Aorta (tissue), 5 donors: Measurements from ENCODE around the gene PDE10A. TPM values are rescaled to one million over a fixed set of nuclear protein-coding genes. Genes with fewer than 3 reads are reported as not detected.

ENCODE experiments used
- ATAC-seq: fragments of 200-7000 bp; cut with Tn5 transposase; one replicate; pipeline ENCODE4 v1.9.1; 2022; ENCODE audit warnings: moderate library complexity; ENCODE audit not compliant: low FRiP score
- DNase-seq, 2 donors: peaks; one replicate each; pipeline ENCODE4 v3.0.0-alpha.2; 2020
- H3K27ac ChIP-seq, 2 donors: one replicate each; pipeline ENCODE4 v1.5.1; 2013; ENCODE audit warnings: low read length in 2 of 2, mild to moderate bottlenecking in 2 of 2, moderate library complexity in 2 of 2, control low read depth in 1 of 2, inconsistent platforms in 1 of 2, low read depth in 1 of 2
- H3K27me3 ChIP-seq, 2 donors: one replicate each; pipeline ENCODE4 v1.6.1; 2013; ENCODE audit warnings: control low read depth in 1 of 2, low read length in 1 of 2, mild to moderate bottlenecking in 1 of 2, moderate library complexity in 1 of 2; ENCODE audit not compliant: insufficient read depth in 2 of 2, control insufficient read depth in 1 of 2
- H3K36me3 ChIP-seq, 2 donors: one replicate each; pipeline ENCODE4 v1.6.1; 2013; ENCODE audit warnings: control low read depth in 1 of 2, low read length in 1 of 2, mild to moderate bottlenecking in 1 of 2; ENCODE audit not compliant: insufficient read depth in 2 of 2, control insufficient read depth in 1 of 2
- H3K4me1 ChIP-seq, 2 donors: one replicate each; pipeline ENCODE4 v1.6.1; 2013; ENCODE audit warnings: low read length in 2 of 2, control low read depth in 1 of 2, mild to moderate bottlenecking in 1 of 2, moderate library complexity in 1 of 2; ENCODE audit not compliant: insufficient read depth in 2 of 2, control insufficient read depth in 1 of 2
- H3K4me3 ChIP-seq, 2 donors: one replicate each; pipeline ENCODE4 v1.5.1; 2013; ENCODE audit warnings: low read length in 2 of 2, control low read depth in 1 of 2, mild to moderate bottlenecking in 1 of 2
- H3K9me3 ChIP-seq: one replicate; pipeline ENCODE4 v1.6.1; 2013; ENCODE audit warnings: mild to moderate bottlenecking, low read length; ENCODE audit not compliant: control insufficient read depth
- WGBS, 2 donors: extraction: QIAGEN DNeasy Blood & Tissue Kit; methylation state at CpG; one replicate each; pipeline ENCODE4 v1.1.7; 2013; 5-methylcytosine and 5-hydroxymethylcytosine counted together
- intact Hi-C, 2 donors: fragments of 100-400 bp; cut with DNase I; formaldehyde crosslinking; loops; one replicate each; pipeline versions ENCODE4 v1.14.2 to v1.15.0; 2022
- polyA plus RNA-seq, 2 donors: library from polyadenylated mRNA; stranded (reverse); fragments of 200-250 nt; gene quantifications; one replicate each; pipeline ENCODE4 v1.2.3, GENCODE V29; 2013
- total RNA-seq, 2 donors: library from RNA; stranded (reverse); fragmentation: NEBNext Ultra II Directional; extraction: Animal tissue kit (Norgen Biotek cat#: 25700); gene quantifications; one replicate each; pipeline ENCODE4 v1.2.1, GENCODE V29; 2021
- donor health status: healthy with polysubstance abuse.
- donor health status: Bipolar disorder and iron deficiency.
- donor health status: DM: no; HTN: no; CAD: no.
- donor health status: DM: no; HTN: no; CAD: no.
- donor health status: DM: yes; HTN: yes; CAD: no.

Gene PDE10A
- total and polyA plus RNA-seq, 4 donors: 0.75 to 17.1 (median 6.2) TPM

DNA sequence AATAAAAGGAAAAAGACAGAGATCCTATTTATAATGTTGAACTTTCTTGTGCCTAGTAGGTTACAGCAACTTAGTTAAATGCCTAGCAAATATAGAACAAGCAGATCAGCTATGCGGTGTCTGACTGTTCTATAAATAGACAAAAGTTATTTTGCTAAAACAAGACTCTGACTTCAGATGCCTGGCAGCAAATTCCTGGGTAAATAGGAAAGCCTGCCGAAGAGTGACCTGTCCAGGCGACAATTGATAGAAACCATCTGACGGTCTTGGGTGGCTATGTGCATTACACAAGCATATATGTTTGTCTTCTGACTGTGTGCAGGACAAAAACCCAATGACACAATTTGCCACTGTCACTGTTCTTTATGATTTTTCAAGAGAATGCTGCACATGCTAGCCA lies 38.0 kb upstream of the PDE10A start:
- intact Hi-C loops: loop anchor here in 1 of 2 donors (5.0 kb wide), 1 partner anchor 39 kb away; the partner anchor contains the start of gene PDE10A
- H3K9me3 ChIP-seq: no peaks in the 10 kb centered on the region
- H3K4me1 ChIP-seq: peaks cover 3 to 5% of the 10 kb centered on the region in 2 donors
- H3K36me3 ChIP-seq: no peaks in the 10 kb centered on the region
- no peak overlapping the region for H3K27ac ChIP-seq
- 5 to 9% methylated on average over 4 of the region's 4 CpGs for WGBS, 2 donors
- DNase-seq: no peak
- no peak overlapping the region for H3K4me3 ChIP-seq
- ATAC-seq: peak; percentile 8
- H3K27me3 ChIP-seq: no peaks in the 10 kb centered on the region

DNA sequence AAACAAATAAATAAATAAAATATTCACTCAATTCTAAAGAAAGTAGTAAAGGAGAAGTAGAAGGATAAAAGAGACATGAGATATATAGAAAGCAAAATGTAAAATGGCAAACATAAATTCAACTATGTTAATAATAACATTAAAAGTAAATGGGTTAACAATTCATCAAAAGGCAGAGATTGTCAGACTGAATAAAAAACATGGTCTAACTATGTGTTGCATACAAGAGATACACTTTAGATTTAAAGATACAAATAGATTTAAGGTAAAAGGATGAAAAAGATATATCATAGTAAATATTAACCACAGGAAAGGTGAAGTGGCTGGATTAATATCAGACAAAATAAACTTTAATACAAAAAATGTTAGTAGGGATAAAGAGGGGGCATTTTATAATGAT lies 35.8 kb upstream of the PDE10A start:
- ATAC-seq: no peak
- H3K27ac ChIP-seq: no peak overlapping the region
- no peak overlapping the region for H3K4me3 ChIP-seq
- no peaks in the 10 kb centered on the region for H3K9me3 ChIP-seq
- intact Hi-C loops: no loop called here
- DNase-seq: no peak
- H3K4me1 ChIP-seq: peaks cover 3 to 5% of the 10 kb centered on the region in 2 donors
- no peaks in the 10 kb centered on the region for H3K36me3 ChIP-seq
- no peaks in the 10 kb centered on the region for H3K27me3 ChIP-seq

DNA sequence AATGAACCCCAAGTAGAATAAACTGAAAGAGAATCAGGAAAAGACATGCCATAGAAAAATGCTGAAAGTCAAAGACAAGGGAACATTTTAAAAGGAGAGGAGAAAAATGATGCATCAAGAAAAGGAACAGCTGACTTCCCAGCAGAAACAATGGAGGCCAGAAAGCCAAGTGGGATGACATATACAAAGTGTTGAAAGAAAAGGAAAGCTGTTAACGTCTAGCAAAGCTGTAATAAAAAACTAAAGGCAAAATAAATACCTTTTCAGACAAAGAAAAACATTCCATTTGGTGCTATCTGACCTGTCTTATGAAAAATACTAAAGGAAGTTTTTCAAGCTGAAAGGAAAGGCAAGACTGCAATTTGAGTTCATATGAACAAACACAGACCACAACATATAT lies 34.1 kb upstream of the PDE10A start:
- intact Hi-C loops: no loop called here
- ATAC-seq (no peak), DNase-seq (no peak)
- 4 to 13% methylated on average over 1 of the region's 1 CpG for whole genome bisulfite sequencing, 2 donors
- Histone ChIP-seq H3K4me3 (no peak overlapping the region), H3K27ac (no peak overlapping the region), H3K27me3 (no peaks in the 10 kb centered on the region), H3K4me1 (peaks cover 3 to 5% of the 10 kb centered on the region in 2 donors), H3K9me3 (no peaks in the 10 kb centered on the region), H3K36me3 (no peaks in the 10 kb centered on the region)

DNA sequence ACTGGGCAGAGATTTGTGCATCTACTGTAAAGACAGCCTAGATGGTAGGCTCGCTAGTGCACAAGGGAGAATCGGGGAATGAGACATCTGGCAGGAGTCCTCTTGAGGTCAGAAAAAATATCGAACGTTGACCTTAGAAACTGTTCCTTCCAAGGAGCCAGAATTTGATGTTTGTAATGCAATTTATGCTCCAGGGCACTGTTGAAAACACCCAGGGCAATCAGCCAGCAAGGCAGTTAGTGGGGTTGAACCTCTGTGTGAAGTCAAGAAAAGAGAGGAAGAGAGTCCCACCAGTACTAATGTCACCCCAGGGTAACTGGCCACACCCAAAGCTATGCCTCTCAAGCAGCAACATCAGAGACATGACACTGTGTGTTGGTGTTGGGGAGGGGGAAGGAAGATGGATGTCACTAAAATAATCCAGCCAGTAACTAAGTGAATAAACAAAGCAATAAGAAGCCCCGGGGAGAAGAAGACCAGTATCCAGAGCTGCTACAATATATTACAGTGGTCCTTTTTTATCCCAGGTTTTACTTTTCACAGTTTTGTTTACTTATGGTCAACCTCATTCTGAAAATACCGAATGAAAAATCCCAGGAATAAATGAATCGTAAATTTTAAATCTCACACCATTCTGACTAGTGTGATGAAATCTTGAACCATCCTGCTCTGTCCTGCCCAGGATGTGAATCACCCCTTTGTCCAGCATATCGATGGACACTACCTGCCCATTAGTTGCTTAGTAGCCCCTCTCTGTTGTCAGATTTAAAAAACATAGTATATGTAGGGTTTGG lies 32.9 kb upstream of the PDE10A start:
- no peak overlapping the region for H3K4me3 ChIP-seq
- WGBS, 2 donors: 55 to 56% methylated on average over 8 of the region's 8 CpGs
- H3K27me3 ChIP-seq: no peaks in the 10 kb centered on the region
- no peak for ATAC-seq
- H3K27ac ChIP-seq: no peak overlapping the region
- H3K4me1 ChIP-seq: no peaks in the 10 kb centered on the region
- no peak for DNase-seq
- no peaks in the 10 kb centered on the region for H3K36me3 ChIP-seq
- no peaks in the 10 kb centered on the region for H3K9me3 ChIP-seq
- intact Hi-C loops: no loop called here

DNA sequence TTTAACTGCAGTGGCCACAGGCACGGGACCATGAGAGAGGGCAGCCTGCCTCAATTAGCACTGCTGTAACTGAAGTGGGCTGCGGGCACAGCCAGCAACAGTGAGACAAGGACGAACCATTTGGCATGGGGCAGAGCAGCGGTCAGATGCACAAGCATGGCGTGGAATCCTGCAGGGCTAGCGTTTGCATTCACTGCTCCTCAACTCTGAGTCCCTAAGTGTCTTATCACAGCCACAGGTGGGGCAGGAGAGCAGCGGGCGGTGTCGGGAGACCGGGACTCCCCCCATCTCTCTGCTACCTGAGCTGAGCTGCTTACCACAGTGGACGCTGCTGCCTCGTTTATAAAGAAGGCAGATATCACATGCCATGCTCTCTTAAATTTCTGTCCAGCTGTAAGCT lies 31.3 kb upstream of the PDE10A start:
- Histone ChIP-seq H3K27ac (no peak overlapping the region), H3K27me3 (no peaks in the 10 kb centered on the region), H3K9me3 (no peaks in the 10 kb centered on the region), H3K4me3 (no peak overlapping the region), H3K36me3 (no peaks in the 10 kb centered on the region), H3K4me1 (no peaks in the 10 kb centered on the region)
- intact Hi-C loops: no loop called here
- DNase-seq (no peak), ATAC-seq (no peak)
- 87 to 88% methylated on average over 12 of the region's 12 CpGs for WGBS, 2 donors

DNA sequence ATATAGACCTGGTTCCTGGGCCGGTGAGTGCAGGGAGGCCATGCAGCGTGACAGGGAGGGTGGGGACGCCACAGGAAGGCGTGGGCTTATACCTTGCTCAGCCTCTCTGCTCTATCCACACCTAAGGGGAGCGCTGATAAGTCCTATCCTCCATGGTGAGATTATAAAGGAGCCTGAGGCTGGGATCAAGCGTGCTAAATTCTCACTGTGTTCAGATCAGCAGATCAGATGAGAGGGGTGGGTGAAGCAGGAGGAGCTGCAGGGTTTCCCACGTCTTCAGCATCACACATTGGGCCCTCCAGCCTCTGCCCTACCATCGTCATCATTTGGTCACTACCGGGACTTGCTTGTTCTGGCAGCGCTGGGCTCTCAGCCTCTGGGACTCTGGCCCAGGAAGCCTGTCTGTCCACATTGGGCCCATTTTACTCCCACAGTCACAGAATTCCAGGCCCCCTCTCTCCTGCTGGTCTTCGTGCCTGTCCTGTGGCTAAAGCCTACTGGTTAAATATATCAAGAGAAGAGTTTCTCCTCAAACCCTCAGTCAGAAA lies 29.1 kb upstream of the PDE10A start:
- Histone ChIP-seq H3K4me1 (no peaks in the 10 kb centered on the region), H3K9me3 (no peaks in the 10 kb centered on the region), H3K27me3 (no peaks in the 10 kb centered on the region), H3K27ac (no peak overlapping the region), H3K4me3 (no peak overlapping the region), H3K36me3 (no peaks in the 10 kb centered on the region)
- WGBS, 2 donors: 42 to 47% methylated on average over 11 of the region's 11 CpGs
- peak; percentile 44 for ATAC-seq
- DNase-seq: peak in 1 of 2 donors; percentile 63
- intact Hi-C loops: no loop called here

DNA sequence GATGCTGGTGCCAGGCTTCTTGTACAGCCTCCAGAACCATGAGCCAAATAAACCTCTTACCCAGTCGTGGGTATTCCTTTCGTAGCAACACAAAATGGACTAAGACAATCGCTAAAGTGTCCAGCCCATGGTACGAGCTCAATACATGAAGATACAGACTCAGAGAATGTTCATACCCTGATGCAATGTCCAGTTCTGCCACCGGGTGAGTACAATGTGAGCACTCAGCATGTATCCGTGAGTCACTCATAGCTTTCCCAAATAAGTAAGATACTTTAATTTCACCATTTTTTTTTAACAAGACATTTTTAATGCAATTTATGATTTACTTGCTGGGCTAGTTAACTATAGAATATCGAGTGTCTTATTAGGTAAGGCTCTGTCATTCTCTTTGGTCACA lies 26.7 kb upstream of the PDE10A start:
- intact Hi-C loops: no loop called here
- no peak overlapping the region for H3K27ac ChIP-seq
- H3K36me3 ChIP-seq: no peaks in the 10 kb centered on the region
- H3K27me3 ChIP-seq: no peaks in the 10 kb centered on the region
- H3K9me3 ChIP-seq: no peaks in the 10 kb centered on the region
- no peaks in the 10 kb centered on the region for H3K4me1 ChIP-seq
- H3K4me3 ChIP-seq: no peak overlapping the region
- ATAC-seq (no peak), DNase-seq (no peak)
- 83 to 92% methylated on average over 7 of the region's 7 CpGs for WGBS, 2 donors

DNA sequence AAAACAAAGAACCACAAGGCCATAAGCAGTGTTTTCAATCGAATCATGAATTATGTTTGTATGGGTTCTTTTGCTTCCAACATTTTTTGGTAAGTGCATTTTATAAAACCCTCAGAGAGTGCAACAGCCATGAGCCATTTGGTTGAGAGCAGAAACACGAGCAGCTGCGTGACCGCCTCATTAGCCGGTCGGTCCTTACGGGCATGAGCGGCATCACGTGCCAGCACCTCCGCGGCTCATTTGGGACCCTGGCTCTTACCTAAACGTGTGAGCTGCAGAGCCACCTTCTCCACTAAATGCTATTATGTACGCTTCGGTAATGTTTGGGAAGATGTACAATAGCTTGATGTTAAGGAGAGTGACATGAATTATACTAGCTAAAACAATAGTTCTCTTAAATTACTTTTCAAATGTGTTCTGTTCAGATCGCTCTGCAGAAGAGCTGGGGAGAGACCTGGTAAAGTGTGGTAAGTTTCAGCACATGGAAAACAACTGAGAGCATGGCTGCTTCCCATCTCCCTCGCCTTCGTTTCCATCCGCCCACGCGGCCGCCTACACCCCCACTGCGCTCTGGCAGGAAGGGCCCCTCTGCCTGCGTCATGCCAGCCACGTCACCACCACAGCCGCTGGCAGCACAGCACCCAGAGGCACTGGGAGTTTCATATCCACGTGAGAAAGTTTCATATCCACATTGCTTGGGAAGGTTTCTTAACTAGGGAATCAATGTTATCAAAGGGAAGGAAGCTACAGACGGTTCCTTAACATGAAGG lies 23.7 kb upstream of the PDE10A start:
- Histone ChIP-seq H3K27ac (no peak overlapping the region), H3K4me1 (no peaks in the 10 kb centered on the region), H3K9me3 (no peaks in the 10 kb centered on the region), H3K36me3 (no peaks in the 10 kb centered on the region), H3K27me3 (no peaks in the 10 kb centered on the region), H3K4me3 (no peak overlapping the region)
- no peak for DNase-seq
- WGBS, 2 donors: 88% methylated on average over 27 of the region's 27 CpGs
- no peak for ATAC-seq
- intact Hi-C loops: no loop called here
